Retinal pigment epithelial cell (primary cell): ENCODE measurements around the gene ENO2.

Source experiments
- DNase-seq: peaks from one replicate; pipeline ENCODE4 v3.0.0-alpha.2; 2010; ENCODE audit warnings: low read depth
- H3K4me3 ChIP-seq: 2 replicates; pipeline ENCODE4 v1.5.1; 2011; ENCODE audit warnings: mild to moderate bottlenecking, low read length, control low read depth, moderate library complexity
- TF ChIP-seq, protein P1 (sequence below): conservative IDR thresholded peaks from 2 replicates; pipeline ENCODE4 v1.5.1; 2011; ENCODE audit warnings: low read depth, low read length, control low read depth, inconsistent platforms

ENO2 gene

DNA sequence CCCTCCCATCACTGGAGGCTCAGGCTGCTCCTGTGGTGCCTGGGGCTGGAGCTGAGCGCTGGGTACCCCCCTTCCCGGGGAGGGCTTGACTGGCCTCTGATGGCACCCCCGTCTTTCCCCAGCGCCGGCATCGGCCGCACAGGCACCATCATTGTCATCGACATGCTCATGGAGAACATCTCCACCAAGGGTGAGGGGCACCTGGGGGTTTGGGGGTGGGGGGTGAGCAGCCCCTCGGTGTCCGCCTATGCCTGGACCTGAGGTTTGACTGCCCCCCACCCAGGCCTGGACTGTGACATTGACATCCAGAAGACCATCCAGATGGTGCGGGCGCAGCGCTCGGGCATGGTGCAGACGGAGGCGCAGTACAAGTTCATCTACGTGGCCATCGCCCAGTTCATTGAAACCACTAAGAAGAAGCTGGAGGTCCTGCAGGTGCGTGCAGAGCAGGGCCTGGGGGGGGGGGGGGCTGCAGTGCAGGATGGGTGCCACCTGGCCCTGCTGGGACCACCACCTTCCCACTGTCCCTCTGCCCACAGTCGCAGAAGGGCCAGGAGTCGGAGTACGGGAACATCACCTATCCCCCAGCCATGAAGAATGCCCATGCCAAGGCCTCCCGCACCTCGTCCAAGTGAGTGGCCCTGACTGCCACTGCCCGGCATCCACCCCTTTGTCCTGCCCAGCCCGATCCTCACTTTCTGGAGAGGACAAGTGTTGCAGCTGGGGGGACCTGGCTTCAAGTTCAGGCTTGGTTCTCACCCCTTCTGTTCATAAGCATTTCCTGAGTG is 45.6 kb downstream of the ENO2 start:
- TF ChIP-seq, protein P1, sequence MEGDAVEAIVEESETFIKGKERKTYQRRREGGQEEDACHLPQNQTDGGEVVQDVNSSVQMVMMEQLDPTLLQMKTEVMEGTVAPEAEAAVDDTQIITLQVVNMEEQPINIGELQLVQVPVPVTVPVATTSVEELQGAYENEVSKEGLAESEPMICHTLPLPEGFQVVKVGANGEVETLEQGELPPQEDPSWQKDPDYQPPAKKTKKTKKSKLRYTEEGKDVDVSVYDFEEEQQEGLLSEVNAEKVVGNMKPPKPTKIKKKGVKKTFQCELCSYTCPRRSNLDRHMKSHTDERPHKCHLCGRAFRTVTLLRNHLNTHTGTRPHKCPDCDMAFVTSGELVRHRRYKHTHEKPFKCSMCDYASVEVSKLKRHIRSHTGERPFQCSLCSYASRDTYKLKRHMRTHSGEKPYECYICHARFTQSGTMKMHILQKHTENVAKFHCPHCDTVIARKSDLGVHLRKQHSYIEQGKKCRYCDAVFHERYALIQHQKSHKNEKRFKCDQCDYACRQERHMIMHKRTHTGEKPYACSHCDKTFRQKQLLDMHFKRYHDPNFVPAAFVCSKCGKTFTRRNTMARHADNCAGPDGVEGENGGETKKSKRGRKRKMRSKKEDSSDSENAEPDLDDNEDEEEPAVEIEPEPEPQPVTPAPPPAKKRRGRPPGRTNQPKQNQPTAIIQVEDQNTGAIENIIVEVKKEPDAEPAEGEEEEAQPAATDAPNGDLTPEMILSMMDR, result no peak
- no peak overlapping the region for H3K4me3 ChIP-seq
- DNase-seq, result no peak

DNA sequence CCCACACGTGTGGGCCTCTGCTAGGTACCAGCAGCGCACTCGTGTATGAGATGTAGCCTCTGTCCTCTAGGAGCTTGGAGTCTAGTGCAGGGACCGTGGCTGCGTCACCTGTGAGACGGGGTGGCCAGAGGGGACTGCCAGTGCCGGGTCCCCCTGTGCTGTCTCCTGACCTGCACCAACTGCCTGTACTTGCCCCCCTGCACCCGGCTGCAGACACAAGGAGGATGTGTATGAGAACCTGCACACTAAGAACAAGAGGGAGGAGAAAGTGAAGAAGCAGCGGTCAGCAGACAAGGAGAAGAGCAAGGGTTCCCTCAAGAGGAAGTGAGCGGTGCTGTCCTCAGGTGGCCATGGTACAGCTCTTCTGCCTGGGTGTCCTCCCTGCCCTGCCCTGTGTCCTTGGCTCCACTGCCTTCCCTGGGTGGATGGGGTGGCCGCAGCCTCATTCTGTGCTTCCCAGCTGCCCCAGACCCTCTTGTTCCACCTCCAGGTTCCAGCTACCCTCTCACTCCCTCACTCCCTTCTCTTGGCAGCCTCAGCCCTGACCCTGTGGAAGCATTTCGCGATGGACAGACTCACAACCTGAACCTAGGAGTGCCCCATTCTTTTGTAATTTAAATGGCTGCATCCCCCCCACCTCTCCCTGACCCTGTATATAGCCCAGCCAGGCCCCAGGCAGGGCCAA is 46.4 kb downstream of the ENO2 start:
- H3K4me3 ChIP-seq, result no peak overlapping the region
- TF ChIP-seq, protein P1, result no peak
- no peak for DNase-seq

DNA sequence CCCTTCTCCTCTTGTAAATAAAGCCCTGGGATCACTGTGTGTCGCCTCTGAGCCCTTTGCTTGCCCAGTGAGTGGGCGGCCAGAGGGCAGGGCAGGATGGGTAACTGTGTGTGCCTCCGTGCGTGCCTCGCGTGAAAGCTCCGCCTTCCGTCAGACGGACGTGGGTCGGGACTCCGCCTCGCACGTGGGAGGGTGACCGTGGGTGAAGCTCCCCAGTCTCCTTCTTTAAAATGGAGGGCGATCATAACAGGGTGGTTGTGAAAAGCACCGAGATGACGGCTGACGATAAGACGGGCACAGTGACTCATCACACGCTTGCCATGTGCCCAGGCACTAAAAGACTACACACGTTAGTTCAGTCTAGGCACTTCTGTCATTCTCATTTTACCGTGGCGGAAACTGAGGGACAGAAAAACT is 46.9 kb downstream of the ENO2 start:
- no peak for DNase-seq
- H3K4me3 ChIP-seq, result no peak overlapping the region
- TF ChIP-seq, protein P1, result no peak

DNA sequence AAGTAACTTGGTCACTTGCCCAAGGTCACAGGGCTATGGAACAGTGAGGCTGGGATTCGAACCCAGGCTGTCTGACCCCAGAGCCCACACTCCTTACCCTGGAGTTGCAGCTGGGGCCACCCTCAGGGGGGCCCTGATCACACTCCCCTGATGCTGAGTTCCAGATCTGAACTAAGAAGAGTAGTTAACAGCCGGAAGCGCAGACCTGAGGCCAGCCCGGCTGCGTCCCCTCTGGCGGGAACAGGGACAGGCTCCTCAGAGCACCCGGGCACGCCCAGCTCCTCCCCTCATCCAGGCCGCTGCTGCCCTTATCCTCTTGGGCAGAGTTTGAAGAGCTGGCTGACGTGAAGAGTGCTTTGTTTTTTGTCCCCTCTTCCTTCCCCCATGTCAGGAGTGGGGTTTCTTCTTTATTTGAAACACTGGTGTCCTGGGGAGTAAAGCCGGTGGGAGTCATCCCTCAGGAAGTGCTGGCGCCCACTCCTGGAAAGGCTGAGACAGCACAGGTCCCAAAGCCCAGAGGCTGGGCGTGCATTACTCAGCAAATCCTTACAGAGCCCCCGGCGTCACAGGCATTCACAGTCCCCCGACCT is 47.4 kb downstream of the ENO2 start:
- H3K4me3 ChIP-seq, result peak overlapping the region; percentile 14
- TF ChIP-seq, protein P1, result peak; percentile 71
- no peak for DNase-seq

DNA sequence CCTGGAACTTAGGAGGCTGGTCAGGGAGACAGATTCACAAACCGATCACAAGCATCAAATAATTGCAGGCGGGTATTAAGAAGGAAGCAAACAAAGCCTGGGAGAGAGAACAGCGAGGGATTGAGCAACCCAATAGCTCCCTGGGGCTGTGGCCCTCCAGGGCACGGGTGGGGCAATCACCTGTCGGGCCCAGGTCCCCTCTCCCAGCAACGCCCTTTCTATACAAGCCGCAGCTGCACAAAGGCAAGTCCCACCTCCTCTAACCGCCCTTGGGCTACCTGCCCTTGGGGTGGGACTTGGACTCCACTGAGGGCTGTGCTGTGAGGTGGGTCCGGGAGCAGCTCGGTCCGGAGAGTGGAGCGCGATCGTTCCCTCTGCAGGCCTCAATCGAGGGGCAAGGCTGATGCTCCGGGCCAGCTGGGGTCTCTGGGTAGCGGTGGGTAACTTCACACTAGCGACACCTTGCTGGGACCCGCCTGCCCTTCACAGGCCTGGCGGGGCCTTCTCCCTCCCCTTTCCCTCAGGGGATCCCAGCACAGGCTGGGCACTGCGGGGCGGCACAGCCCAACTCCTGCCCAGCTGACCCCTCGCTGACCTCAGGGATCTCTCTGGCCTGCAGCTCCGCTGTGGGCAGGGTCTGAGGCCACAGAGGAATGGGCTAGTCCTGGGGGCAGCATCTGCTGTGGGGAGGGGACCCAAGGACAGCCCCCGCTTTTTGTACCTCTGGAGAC is 48.1 kb downstream of the ENO2 start:
- TF ChIP-seq, protein P1, result no peak
- H3K4me3 ChIP-seq, result no peak overlapping the region
- DNase-seq, result no peak

DNA sequence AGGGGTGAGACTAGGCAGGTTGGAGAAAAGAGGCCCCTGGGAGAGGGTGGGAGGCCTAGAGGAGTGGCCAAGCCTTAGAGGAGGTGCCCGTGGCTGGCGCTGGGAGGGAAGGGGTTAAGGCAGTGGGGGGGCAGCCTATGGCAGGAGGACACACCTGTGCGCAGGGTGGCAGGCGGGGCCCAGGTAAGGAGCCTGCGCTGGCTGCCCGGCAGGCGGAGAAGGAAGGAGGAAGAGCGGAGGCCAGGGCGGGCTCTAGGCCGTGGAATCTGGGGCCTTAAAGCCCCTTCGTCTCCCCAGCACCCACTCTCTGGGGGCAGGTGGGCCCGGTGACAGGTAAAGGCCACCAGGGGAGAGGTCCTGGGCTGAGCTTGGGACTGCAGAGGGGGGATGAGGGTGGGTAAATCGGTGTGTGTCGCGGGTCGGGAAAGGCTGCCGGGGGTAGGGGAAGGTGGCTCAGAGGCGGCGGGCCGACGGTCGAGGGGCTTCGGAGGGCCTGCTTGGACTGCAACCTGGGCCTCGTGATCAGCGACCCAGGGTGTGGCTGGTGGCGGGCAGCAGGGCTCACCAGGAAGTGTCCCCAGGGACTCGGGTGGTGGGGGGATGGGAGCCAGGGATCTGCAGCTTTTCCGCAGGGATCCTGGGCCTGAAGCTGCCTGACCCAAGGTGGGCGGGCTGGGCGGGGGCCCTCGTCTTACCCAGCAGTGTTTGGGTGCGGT is 48.8 kb downstream of the ENO2 start:
- no peak overlapping the region for H3K4me3 ChIP-seq
- TF ChIP-seq, protein P1, result no peak
- no peak for DNase-seq
